Measurements from ENCODE around the gene NOP58.

DNA sequence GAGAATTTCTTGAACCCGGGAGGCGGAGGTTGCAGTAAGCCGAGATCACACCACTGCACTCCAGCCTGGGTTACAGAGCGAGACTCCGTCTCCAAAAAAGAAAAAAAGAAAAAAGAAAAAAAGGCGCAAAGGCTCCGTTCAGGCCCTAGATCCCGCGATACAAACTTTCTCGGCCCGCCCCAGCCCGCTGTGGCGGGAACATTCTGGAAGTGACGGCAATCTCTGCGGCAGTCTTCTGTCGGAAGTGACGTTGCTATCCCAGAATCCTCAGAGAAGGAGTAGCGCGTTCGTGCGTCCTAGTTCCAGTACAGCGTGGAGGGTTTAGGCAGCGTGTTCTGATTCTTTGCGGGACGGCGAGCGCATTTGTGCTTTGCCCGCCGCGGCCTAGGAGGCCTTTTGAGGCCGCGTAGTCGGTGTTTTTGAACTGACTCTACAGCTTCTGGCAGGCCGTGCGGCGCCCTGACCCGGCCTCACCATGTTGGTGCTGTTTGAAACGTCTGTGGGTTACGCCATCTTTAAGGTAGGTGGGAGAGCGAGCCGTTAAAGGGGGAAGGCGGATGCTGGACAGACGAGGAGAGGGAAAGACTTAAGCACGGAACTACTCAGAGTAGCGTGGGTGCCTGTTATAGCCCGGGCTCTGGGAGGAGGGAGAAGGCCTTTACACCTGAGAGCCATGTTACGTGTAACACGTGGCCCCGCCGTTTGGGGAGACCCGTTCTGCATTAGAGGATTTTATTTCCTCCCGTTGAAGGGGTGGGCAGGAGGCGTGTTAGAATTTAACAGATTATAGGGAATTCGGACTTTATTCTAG is at the start of gene NOP58:
- no peak for TF ChIP-seq CTCF (IDR thresholded peaks at IDR 0.05; ENCODE audit: low read length)
- no peak for TF ChIP-seq EZH2 (optimal IDR thresholded peaks at IDR 0.05; ENCODE audit: low read depth, low read length)
- no peak for TF ChIP-seq EZH2phosphoT487 (IDR thresholded peaks at IDR 0.05; ENCODE audit: low read length)

Data from MM.1S (cell line).